H1 (cell line): ENCODE measurements around the gene AGBL5. TPM values are rescaled to one million over a fixed set of nuclear protein-coding genes. Genes with fewer than 3 reads are reported as not detected.

Experiments used
- CTCF ChIA-PET: fragments of 300-600 bp; sonication (Branson Sonifier 250); formaldehyde crosslinking; loops from one replicate; lab custom pipeline; 2021; ENCODE audit not compliant: partially characterized antibody; lab: Charles Lee
- POLR2A ChIA-PET: fragments of 300-600 bp; sonication (Branson Sonifier 250); formaldehyde crosslinking; loops from one replicate; lab custom pipeline; 2021; ENCODE audit warnings: inconsistent platforms; ENCODE audit not compliant: partially characterized antibody; lab: Charles Lee
- DNase-seq, 2 experiments: peaks; one replicate each; pipeline versions ENCODE4 v3.0.0 to v3.0.0-alpha.2; 2010 to 2022; ENCODE audit warnings: low spot score in 2 of 2, low read depth in 1 of 2, mixed read lengths in 1 of 2
- FAIRE-seq: peaks from 2 replicates; lab custom pipeline; 2011; peaks lifted over from hg19 to GRCh38; lab: Jason Lieb, UNC
- H2AFZ ChIP-seq: 2 replicates; pipeline ENCODE4 v1.8.1; 2012; ENCODE audit warnings: low read length, inconsistent platforms
- H2AK5ac ChIP-seq: 2 replicates; pipeline ENCODE4 v1.6.1; 2013; ENCODE audit warnings: low read depth, low read length
- H2BK120ac ChIP-seq: replicated peaks from 2 replicates; pipeline ENCODE3; 2013; ENCODE audit warnings: low read depth, low read length, inconsistent platforms
- H2BK12ac ChIP-seq: 2 replicates; pipeline ENCODE4 v1.6.1; 2013; ENCODE audit warnings: low read depth, low read length
- H2BK15ac ChIP-seq: 2 replicates; pipeline ENCODE4 v1.6.1; 2013; ENCODE audit warnings: low read length
- H2BK20ac ChIP-seq: 2 replicates; pipeline ENCODE4 v1.6.1; 2013; ENCODE audit warnings: low read length
- H2BK5ac ChIP-seq: 2 replicates; pipeline ENCODE4 v1.6.1; 2013; ENCODE audit warnings: low read depth, low read length
- H3K14ac ChIP-seq: 2 replicates; pipeline ENCODE4 v1.6.1; 2013; ENCODE audit warnings: inconsistent platforms; ENCODE audit not compliant: insufficient read length
- H3K18ac ChIP-seq: 2 replicates; pipeline ENCODE4 v1.6.1; 2013; ENCODE audit warnings: low read length; ENCODE audit errors: extremely low read depth
- H3K23ac ChIP-seq: 2 replicates; pipeline ENCODE4 v1.6.1; 2013; ENCODE audit warnings: inconsistent platforms; ENCODE audit not compliant: insufficient read length
- H3K23me2 ChIP-seq: 2 replicates; pipeline ENCODE4 v1.6.1; 2013; ENCODE audit warnings: low read depth, low read length
- H3K27ac ChIP-seq: 2 replicates; pipeline ENCODE4 v1.6.1; 2011; ENCODE audit warnings: low read depth, low read length, inconsistent platforms
- H3K27me3 ChIP-seq, 4 experiments: replicated peaks in 1 of 4; 1 replicate in 1 of 4; 2 replicates in 3 of 4; pipeline versions ENCODE4 v1.6.1 to v1.8.1; 2011 to 2013; ENCODE audit warnings: low read length in 3 of 4, mild to moderate bottlenecking in 3 of 4, inconsistent platforms in 2 of 4, mixed read lengths in 2 of 4, moderate library complexity in 1 of 4; ENCODE audit not compliant: control insufficient read depth in 3 of 4, insufficient read depth in 3 of 4; ENCODE audit errors: extremely low read depth in 1 of 4
- H3K36me3 ChIP-seq, 4 experiments: 2 replicates each; pipeline versions ENCODE4 v1.6.1 to v1.8.1; 2011 to 2013; ENCODE audit warnings: mild to moderate bottlenecking in 4 of 4, low read length in 3 of 4, moderate library complexity in 2 of 4, control low read depth in 1 of 4, inconsistent platforms in 1 of 4; ENCODE audit not compliant: insufficient read depth in 4 of 4, control insufficient read depth in 2 of 4
- H3K4ac ChIP-seq: replicated peaks from 2 replicates; pipeline ENCODE3; 2013; ENCODE audit warnings: low read length, low read depth, mixed read lengths, inconsistent platforms; ENCODE audit not compliant: insufficient read length
- H3K4me1 ChIP-seq, 4 experiments: replicated peaks in 1 of 4; 1 replicate in 1 of 4; 2 replicates in 3 of 4; pipeline versions ENCODE4 v1.6.1 to v1.8.1; 2011 to 2013; ENCODE audit warnings: low read length in 3 of 4, inconsistent platforms in 2 of 4, mixed read lengths in 1 of 4; ENCODE audit not compliant: insufficient read depth in 4 of 4, control insufficient read depth in 3 of 4
- H3K4me2 ChIP-seq, 2 experiments: 2 replicates each; pipeline versions ENCODE4 v1.6.1 to v1.8.1; 2011 to 2013; ENCODE audit warnings: low read depth in 2 of 2, low read length in 2 of 2, control low read depth in 1 of 2, inconsistent platforms in 1 of 2, mild to moderate bottlenecking in 1 of 2; ENCODE audit not compliant: insufficient read depth in 1 of 2
- H3K4me3 ChIP-seq, 4 experiments: fragments of 200-600, 300-600 bp in 1 of 4; sonication (generic), shearing (Covaris generic), sonication (Bioruptor Twin) in 1 of 4; 2 replicates each; pipeline versions ENCODE4 v1.5.1 to v1.8.1; 2011 to 2016; ENCODE audit warnings: low read length in 4 of 4, low read depth in 3 of 4, control low read depth in 2 of 4, inconsistent platforms in 2 of 4, mild to moderate bottlenecking in 2 of 4, mixed read lengths in 1 of 4, moderate library complexity in 1 of 4; ENCODE audit not compliant: insufficient read depth in 2 of 4; ENCODE audit errors: extremely low read depth in 1 of 4
- H3K56ac ChIP-seq: replicated peaks from 2 replicates; pipeline ENCODE3; 2013; ENCODE audit warnings: low read depth, mild to moderate bottlenecking, mixed read lengths, low read length, inconsistent platforms; ENCODE audit not compliant: insufficient read length
- H3K79me1 ChIP-seq: 2 replicates; pipeline ENCODE4 v1.6.1; 2013; ENCODE audit warnings: low read depth, low read length, control low read depth
- H3K79me2 ChIP-seq, 2 experiments: 2 replicates each; pipeline versions ENCODE4 v1.6.1 to v1.8.1; 2012 to 2013; ENCODE audit warnings: low read length in 2 of 2, mild to moderate bottlenecking in 2 of 2, inconsistent platforms in 1 of 2; ENCODE audit not compliant: insufficient read depth in 2 of 2, control insufficient read depth in 1 of 2
- H3K9ac ChIP-seq, 4 experiments: replicated peaks in 1 of 4; 1 replicate in 1 of 4; 2 replicates in 3 of 4; pipeline versions ENCODE4 v1.6.1 to v1.8.1; 2011 to 2013; ENCODE audit warnings: low read depth in 3 of 4, low read length in 3 of 4, control low read depth in 2 of 4, mild to moderate bottlenecking in 2 of 4, moderate library complexity in 2 of 4, inconsistent platforms in 1 of 4; ENCODE audit errors: extremely low read depth in 1 of 4
- H3K9me3 ChIP-seq, 2 experiments: 2 replicates each; pipeline versions ENCODE4 v1.6.1 to v1.8.1; 2012 to 2013; ENCODE audit warnings: mild to moderate bottlenecking in 2 of 2, moderate library complexity in 2 of 2, control low read depth in 1 of 2, inconsistent platforms in 1 of 2, low read depth in 1 of 2, low read length in 1 of 2, mixed read lengths in 1 of 2; ENCODE audit not compliant: insufficient read depth in 2 of 2
- H4K20me1 ChIP-seq, 2 experiments: replicated peaks in 1 of 2; 2 replicates each; pipeline versions ENCODE3 to v1.8.1; 2011 to 2013; ENCODE audit warnings: inconsistent platforms in 2 of 2, low read length in 2 of 2, mild to moderate bottlenecking in 1 of 2; ENCODE audit not compliant: insufficient read depth in 2 of 2, control insufficient read depth in 1 of 2
- H4K5ac ChIP-seq: 2 replicates; pipeline ENCODE4 v1.6.1; 2013; ENCODE audit warnings: low read length, low read depth, mixed read lengths, inconsistent platforms; ENCODE audit not compliant: insufficient read length
- H4K8ac ChIP-seq: 2 replicates; pipeline ENCODE4 v1.8.0; 2013; ENCODE audit warnings: mild to moderate bottlenecking, moderate library complexity, low read length, inconsistent platforms; ENCODE audit not compliant: insufficient read depth; ENCODE audit errors: extremely low read depth
- H4K91ac ChIP-seq: replicated peaks from 2 replicates; pipeline ENCODE3; 2013; ENCODE audit warnings: low read length, mixed read lengths, inconsistent platforms; ENCODE audit not compliant: insufficient read length
- ASH2L ChIP-seq: fragments of 200-600, 300-600 bp; sonication (generic); IDR thresholded peaks from one replicate; pipeline ENCODE4 v1.7.1; 2017; ENCODE audit warnings: low read length
- CHD2 ChIP-seq: IDR thresholded peaks from 2 replicates; pipeline ENCODE4 v1.6.1; 2012; ENCODE audit warnings: low read length, improper control_type of control experiment
- GTF2F1 ChIP-seq: IDR thresholded peaks from 2 replicates; pipeline ENCODE4 v1.6.1; 2012; ENCODE audit warnings: low read depth, low read length, improper control_type of control experiment, borderline replicate concordance
- KDM1A ChIP-seq: fragments of 200-600, 300-600 bp; sonication (generic); IDR thresholded peaks from 2 replicates; pipeline ENCODE4 v1.7.1; 2016; ENCODE audit warnings: mild to moderate bottlenecking, low read length, borderline replicate concordance
- KDM5A ChIP-seq: fragments of 200-600 bp; IDR thresholded peaks from 2 replicates; pipeline ENCODE4 v1.7.1; 2012; ENCODE audit warnings: mild to moderate bottlenecking, low read length, inconsistent platforms, mixed read lengths
- PHF8 ChIP-seq: fragments of 200-600 bp; sonication (generic); conservative IDR thresholded peaks from 2 replicates; pipeline ENCODE4 v1.7.1; 2012; ENCODE audit warnings: low read depth, mild to moderate bottlenecking, inconsistent platforms, low read length, moderate library complexity
- RBBP5 ChIP-seq: IDR thresholded peaks from 2 replicates; pipeline ENCODE4 v1.7.1; 2012; ENCODE audit warnings: low read depth, mild to moderate bottlenecking, inconsistent platforms, low read length, moderate library complexity, borderline replicate concordance
- RFX5 ChIP-seq: IDR thresholded peaks from 2 replicates; pipeline ENCODE4 v1.6.1; 2011; ENCODE audit warnings: low read depth, low read length, improper control_type of control experiment, borderline replicate concordance
- SIN3A ChIP-seq, 2 experiments: IDR thresholded peaks in 1 of 2; conservative IDR thresholded peaks in 1 of 2; 2 replicates each; pipeline ENCODE4 v1.6.1; 2011 to 2012; ENCODE audit warnings: low read length in 2 of 2, improper control_type of control experiment in 1 of 2, low read depth in 1 of 2, mild to moderate bottlenecking in 1 of 2
- TEAD4 ChIP-seq: IDR thresholded peaks from 2 replicates; pipeline ENCODE4 v1.6.1; 2012; ENCODE audit warnings: low read depth, low read length, inconsistent platforms, mixed read lengths
- YY1 ChIP-seq: IDR thresholded peaks from 2 replicates; pipeline ENCODE4 v1.6.1; 2011; ENCODE audit warnings: low read depth, mild to moderate bottlenecking, low read length
- WGBS, 2 experiments: shearing (Covaris generic) in 1 of 2; methylation state at CpG; one replicate each; pipeline versions ENCODE4 v1.1.6 to v1.1.7; 2013 to 2015; ENCODE audit warnings: low lambda C conversion rate in 2 of 2, mixed read lengths in 2 of 2, inconsistent platforms in 1 of 2, low coverage in 1 of 2, missing lambda C conversion rate in 1 of 2; ENCODE audit not compliant: insufficient replicate concordance in 2 of 2, insufficient coverage in 1 of 2, insufficient read length in 1 of 2; ENCODE audit errors: extremely low coverage in 1 of 2, missing lambda C conversion rate in 1 of 2; 5-methylcytosine and 5-hydroxymethylcytosine counted together
- polyA plus RNA-seq, 7 experiments: library from polyadenylated mRNA; depleted of rRNA in 3 of 7; stranded (reverse) in 5 of 7; unstranded in 2 of 7; fragments of >200 nt in 5 of 7; fragments of 200-250 nt in 2 of 7; gene quantifications; 1 replicate in 5 of 7; 2 replicates in 1 of 7; 4 replicates in 1 of 7; pipeline versions ENCODE4 v1.2.1 to v1.2.3, GENCODE V29; 2011 to 2013; ENCODE audit warnings: missing spikeins in 2 of 7, mixed read lengths in 2 of 7
- total RNA-seq: library from RNA; stranded (reverse); fragmentation: NEBNext Ultra II Directional; extraction: Animal tissue kit (Norgen Biotek cat#: 25700); gene quantifications from 2 replicates; pipeline ENCODE4 v1.2.1, GENCODE V29; 2021

AGBL5 gene
- total and polyA plus RNA-seq, 2 of the 8 experiments (the other 6 are each of a cell fraction or from before 2014, with no cell fraction given), result 45.4 to 62.0 TPM

- peak within 1 kb of the TSS; percentile 18; the same call in 1 of the 2 replicates for H2BK20ac ChIP-seq
- H3K56ac ChIP-seq, result peak within 1 kb of the TSS; percentile 10
- peak within 1 kb of the TSS; percentile 86; the same call in 1 of the 2 replicates for H2AFZ ChIP-seq
- peak within 1 kb of the TSS; percentile 80; the same call in 1 of the 2 replicates for H2BK12ac ChIP-seq
- no peak within 1 kb of the TSS for H3K14ac ChIP-seq
- peak within 1 kb of the TSS; percentile 92 for H2AK5ac ChIP-seq
- H3K27me3 ChIP-seq, result peaks cover 8 to 59% (median 44%) of the 10 kb centered on the region in 4 experiments
- peak within 1 kb of the TSS; percentile 94 to 98 for H3K4me2 ChIP-seq
- CTCF ChIA-PET, result interaction anchor here (0.7 to 1.9 kb wide), 6 partner anchors 13 to 51 kb away, joined by 3 to 6 read pairs (median 4); no protein-coding TSS in a partner anchor
- H3K4me3 ChIP-seq, result peak within 1 kb of the TSS; percentile 40 to 68 (median 52)
- peaks cover 12% of the 10 kb centered on the region for H3K23me2 ChIP-seq
- peak within 1 kb of the TSS; percentile 59 for H3K23ac ChIP-seq
- no peaks in the 10 kb centered on the region for H3K9me3 ChIP-seq
- FAIRE-seq, result no peak
- H2BK120ac ChIP-seq, result no peak within 1 kb of the TSS
- no peak within 1 kb of the TSS for H3K27ac ChIP-seq
- H3K79me2 ChIP-seq, result no peaks in the 10 kb centered on the region
- H3K36me3 ChIP-seq, result no peaks in the 10 kb centered on the region
- H2BK15ac ChIP-seq, result peak within 1 kb of the TSS; percentile 46
- no peaks in the 10 kb centered on the region for H4K20me1 ChIP-seq
- no peaks in the 10 kb centered on the region for H3K79me1 ChIP-seq
- peak within 1 kb of the TSS; percentile 62 for H4K5ac ChIP-seq
- POLR2A ChIA-PET, result interaction anchor here (0.6 to 1.5 kb wide), 6 partner anchors 8 to 64 kb away, joined by 3 to 5 read pairs (median 4); partner anchors contain the start of gene PREB
- H3K18ac ChIP-seq, result peak within 1 kb of the TSS; percentile 51; the same call in 1 of the 2 replicates
- peak within 1 kb of the TSS; percentile 88 for H4K8ac ChIP-seq
- H3K9ac ChIP-seq, result peak within 1 kb of the TSS; percentile 9 to 64 (median 43)
- H3K4me1 ChIP-seq, result peaks cover 0 to 16% (median 10%) of the 10 kb centered on the region in 4 experiments; a peak in 5 of 7 replicates
- H4K91ac ChIP-seq, result peak within 1 kb of the TSS; percentile 98
- WGBS, 2 experiments, result 22% methylated on average over 34 of the region's 84 CpGs; no CpG with 5 or more reads in 1 of the 2 experiments
- DNase-seq, result peak in 1 of 2 experiments; percentile 71
- no peak within 1 kb of the TSS for H3K4ac ChIP-seq
- no peak within 1 kb of the TSS; the same call in 1 of the 2 replicates for H2BK5ac ChIP-seq
- TF ChIP-seq TEAD4 (0 out of 2 replicates have a peak, but pooled peaks have one; percentile 11), SIN3A (conservative IDR thresholded peaks at IDR 0.05 in 1 of 2, IDR thresholded peaks at IDR 0.05 in 1 of 2; ENCODE audit: low read depth in 1 of 2, low read length in 2 of 2) (no peak), KDM1A (peak; percentile 98; the same call in 1 of the 2 replicates), PHF8 (no peak), YY1 (no peak), CHD2 (no peak), KDM5A (no peak), ASH2L (no peak), RFX5 (no peak), RBBP5 (no peak; the same call in 1 of the 2 replicates), GTF2F1 (no peak)
These were observed 67.3 kb downstream of the AGBL5 start, which contains the start of gene CGREF1 for GRCh38 chr2:27118525-27119329. Gene CGREF1, minus strand, starts transcription at chr2:27119128. Its CDS starts 14,762 bp downstream, at chr2:27104366.
